OCI-LY1 (cell line): ENCODE measurements around the gene NPR2.

Source experiments
- H2AFZ ChIP-seq: fragments of 200-600 bp; sonication (generic), shearing (Covaris generic); 2 replicates; pipeline ENCODE4 v1.6.0; 2014; ENCODE audit warnings: antibody characterized with exemption, mild to moderate bottlenecking, low read length
- H3F3A ChIP-seq: fragments of 200-600 bp; sonication (generic), shearing (Covaris generic); 2 replicates; pipeline ENCODE4 v1.6.0; 2014; ENCODE audit warnings: mild to moderate bottlenecking, antibody characterized with exemption, low read length, moderate library complexity; ENCODE audit not compliant: insufficient read depth
- H3K27ac ChIP-seq: fragments of 200-600 bp; sonication (generic); 2 replicates; pipeline ENCODE4 v1.5.1; 2014; ENCODE audit warnings: low read length, mixed run types, mild to moderate bottlenecking, low read depth; ENCODE audit not compliant: poor library complexity, severe bottlenecking
- H3K27me3 ChIP-seq: fragments of 200-600 bp; sonication (generic); 2 replicates; pipeline ENCODE4 v1.6.0; 2014; ENCODE audit warnings: antibody characterized with exemption, mild to moderate bottlenecking, low read length, moderate library complexity; ENCODE audit not compliant: insufficient read depth
- H3K36me3 ChIP-seq: fragments of 200-600 bp; sonication (generic); 2 replicates; pipeline ENCODE4 v1.6.1; 2014; ENCODE audit warnings: mild to moderate bottlenecking, antibody characterized with exemption, low read length, moderate library complexity, mixed read lengths; ENCODE audit not compliant: insufficient read depth
- H3K4me1 ChIP-seq: fragments of 200-600 bp; sonication (generic); 2 replicates; pipeline ENCODE4 v1.5.1; 2014; ENCODE audit warnings: mild to moderate bottlenecking, low read length, moderate library complexity; ENCODE audit not compliant: insufficient read depth, severe bottlenecking
- H3K4me2 ChIP-seq: fragments of 200-600 bp; sonication (generic), shearing (Covaris generic); 2 replicates; pipeline ENCODE4 v1.6.1; 2014; ENCODE audit warnings: low read length
- H3K4me3 ChIP-seq: fragments of 200-600 bp; sonication (generic); 2 replicates; pipeline ENCODE4 v1.5.1; 2014; ENCODE audit warnings: low read length, low read depth, mild to moderate bottlenecking, mixed read lengths; ENCODE audit not compliant: poor library complexity, severe bottlenecking
- H3K79me2 ChIP-seq: fragments of 200-600 bp; shearing (Covaris generic); 2 replicates; pipeline ENCODE4 v1.6.1; 2016; ENCODE audit warnings: mixed run types, low read length, mixed read lengths; ENCODE audit not compliant: insufficient read depth
- H3K9ac ChIP-seq: fragments of 200-600 bp; sonication (generic), shearing (Covaris generic); 2 replicates; pipeline ENCODE4 v1.6.1; 2014; ENCODE audit warnings: mild to moderate bottlenecking, low read length, mixed read lengths
- H3K9me2 ChIP-seq: fragments of 200-600 bp; sonication (generic), shearing (Covaris generic); 2 replicates; pipeline ENCODE4 v1.6.1; 2014; ENCODE audit warnings: low read depth, mild to moderate bottlenecking, low read length, mixed read lengths
- H3K9me3 ChIP-seq: fragments of 200-600 bp; shearing (Covaris generic); 2 replicates; pipeline ENCODE4 v1.6.1; 2014; ENCODE audit warnings: low read length, mixed read lengths
- H4K20me1 ChIP-seq: fragments of 200-600 bp; sonication (generic), shearing (Covaris generic); 2 replicates; pipeline ENCODE4 v1.6.0; 2016; ENCODE audit warnings: mild to moderate bottlenecking, low read length; ENCODE audit not compliant: insufficient read depth
- CTCF ChIP-seq: fragments of 200-600 bp; sonication (generic), shearing (Covaris generic); IDR thresholded peaks from 2 replicates; pipeline ENCODE4 v1.5.1; 2017; ENCODE audit warnings: mild to moderate bottlenecking, antibody characterized with exemption, low read length, moderate library complexity, mixed read lengths
- EZH2 ChIP-seq: fragments of 200-600 bp; sonication (generic), shearing (Covaris generic); IDR thresholded peaks from 2 replicates; pipeline ENCODE4 v1.8.0; 2017; ENCODE audit warnings: borderline replicate concordance, mixed run types, mild to moderate bottlenecking, antibody characterized with exemption, low read length, moderate library complexity, mixed read lengths

Gene NPR2

GRCh38 chr9:35829084-35829763 lies 37.8 kb downstream of the NPR2 start, which contains the start of gene TMEM8B:
Gene TMEM8B (plus strand): TSS chr9:35829228. CDS start chr9:35829448, 220 bp downstream.
- Histone ChIP-seq H3K27me3 (no peaks in the 10 kb centered on the region), H3F3A (no peaks in the 10 kb centered on the region), H3K4me3 (peak within 1 kb of the TSS; percentile 75), H3K4me2 (peak within 1 kb of the TSS; percentile 99), H3K79me2 (no peaks in the 10 kb centered on the region), H3K27ac (no peak within 1 kb of the TSS), H2AFZ (peak within 1 kb of the TSS; percentile 84), H3K9me2 (no peaks in the 10 kb centered on the region), H4K20me1 (no peaks in the 10 kb centered on the region), H3K9me3 (no peaks in the 10 kb centered on the region), H3K36me3 (no peaks in the 10 kb centered on the region), H3K9ac (peak within 1 kb of the TSS; percentile 66), H3K4me1 (peaks cover 21% of the 10 kb centered on the region)
- TF ChIP-seq CTCF, result no peak
- no peak for TF ChIP-seq EZH2

- TF ChIP-seq EZH2, result no peak
- no peak for TF ChIP-seq CTCF
- Histone ChIP-seq H3K4me1 (peaks cover 26% of the 10 kb centered on the region), H3K27me3 (no peaks in the 10 kb centered on the region), H3K4me3 (peak overlapping the region; percentile 75), H3F3A (no peaks in the 10 kb centered on the region), H3K9me3 (no peaks in the 10 kb centered on the region), H2AFZ (no peak overlapping the region), H3K79me2 (no peaks in the 10 kb centered on the region), H3K36me3 (no peaks in the 10 kb centered on the region), H3K27ac (no peak overlapping the region), H4K20me1 (no peaks in the 10 kb centered on the region), H3K4me2 (peak overlapping the region; percentile 99), H3K9ac (peak overlapping the region; percentile 59), H3K9me2 (no peaks in the 10 kb centered on the region)
Measured at GRCh38 chr9:35829764-35830096, 38.3 kb downstream of the NPR2 start.

- Histone ChIP-seq H3K9me2 (no peaks in the 10 kb centered on the region), H3K27ac (no peak overlapping the region), H4K20me1 (no peaks in the 10 kb centered on the region), H3K27me3 (no peaks in the 10 kb centered on the region), H3K4me1 (peaks cover 32% of the 10 kb centered on the region), H3K9ac (no peak overlapping the region), H3K79me2 (no peaks in the 10 kb centered on the region), H3K4me3 (no peak overlapping the region), H3K36me3 (no peaks in the 10 kb centered on the region), H3F3A (no peaks in the 10 kb centered on the region), H2AFZ (no peak overlapping the region), H3K4me2 (no peak overlapping the region), H3K9me3 (no peaks in the 10 kb centered on the region)
- TF ChIP-seq EZH2 (no peak), CTCF (no peak)
Measured at GRCh38 chr9:35831040-35831439, 39.6 kb downstream of the NPR2 start.
